Dendritic cell treated with granulocyte-macrophage colony-stimulating factor and Interleukin-4, amounts not matched to agents 40 ng/mL and 50 ng/mL, for 4 days (primary cell): ENCODE data around the gene BCL6B.
"Not testable (repeated sequence)": the region's sequence is repeated elsewhere in the genome, so short reads cannot be mapped to it uniquely, and the experiment has no call there.

Source experiments
- H3K27ac Mint-ChIP-seq: one replicate; pipeline ENCODE4 v1.8.0; 2022; ENCODE audit warnings: mild to moderate bottlenecking, mixed read lengths
- H3K27me3 Mint-ChIP-seq: one replicate; pipeline ENCODE4 v1.8.0; 2022; ENCODE audit warnings: mild to moderate bottlenecking, mixed read lengths
- H3K36me3 Mint-ChIP-seq: one replicate; pipeline ENCODE4 v1.8.0; 2022; ENCODE audit warnings: low read depth, mixed read lengths
- H3K4me1 Mint-ChIP-seq: one replicate; pipeline ENCODE4 v1.8.0; 2022; ENCODE audit warnings: low read depth, mixed read lengths
- H3K4me3 Mint-ChIP-seq: one replicate; pipeline ENCODE4 v1.8.0; 2022; ENCODE audit warnings: mild to moderate bottlenecking, moderate library complexity, mixed read lengths
- H3K9me3 Mint-ChIP-seq: one replicate; pipeline ENCODE4 v1.8.0; 2022; ENCODE audit warnings: mixed read lengths
- intact Hi-C: fragments of 100-400 bp; cut with micrococcal nuclease; formaldehyde crosslinking; loops from one replicate; pipeline ENCODE4 v1.15.0; 2022

The BCL6B gene, protein sequence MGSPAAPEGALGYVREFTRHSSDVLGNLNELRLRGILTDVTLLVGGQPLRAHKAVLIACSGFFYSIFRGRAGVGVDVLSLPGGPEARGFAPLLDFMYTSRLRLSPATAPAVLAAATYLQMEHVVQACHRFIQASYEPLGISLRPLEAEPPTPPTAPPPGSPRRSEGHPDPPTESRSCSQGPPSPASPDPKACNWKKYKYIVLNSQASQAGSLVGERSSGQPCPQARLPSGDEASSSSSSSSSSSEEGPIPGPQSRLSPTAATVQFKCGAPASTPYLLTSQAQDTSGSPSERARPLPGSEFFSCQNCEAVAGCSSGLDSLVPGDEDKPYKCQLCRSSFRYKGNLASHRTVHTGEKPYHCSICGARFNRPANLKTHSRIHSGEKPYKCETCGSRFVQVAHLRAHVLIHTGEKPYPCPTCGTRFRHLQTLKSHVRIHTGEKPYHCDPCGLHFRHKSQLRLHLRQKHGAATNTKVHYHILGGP

GRCh38 chr17:7022781-7023571 lies at the start of gene BCL6B:
TSS of gene BCL6B (plus strand) at chr17:7023050. CDS start at chr17:7023672, 622 bp downstream.
- H3K9me3 Mint-ChIP-seq, result no peaks in the 10 kb centered on the region
- H3K36me3 Mint-ChIP-seq, result no peaks in the 10 kb centered on the region
- intact Hi-C loops, result loop anchor here (5.0 kb wide), 1 partner anchor 111 kb away; no protein-coding TSS in a partner anchor
- peaks cover 51% of the 10 kb centered on the region for H3K27me3 Mint-ChIP-seq
- H3K4me1 Mint-ChIP-seq, result peaks cover 45% of the 10 kb centered on the region
- peak within 1 kb of the TSS; percentile 74 for H3K4me3 Mint-ChIP-seq
- peak within 1 kb of the TSS; percentile 73 for H3K27ac Mint-ChIP-seq

DNA sequence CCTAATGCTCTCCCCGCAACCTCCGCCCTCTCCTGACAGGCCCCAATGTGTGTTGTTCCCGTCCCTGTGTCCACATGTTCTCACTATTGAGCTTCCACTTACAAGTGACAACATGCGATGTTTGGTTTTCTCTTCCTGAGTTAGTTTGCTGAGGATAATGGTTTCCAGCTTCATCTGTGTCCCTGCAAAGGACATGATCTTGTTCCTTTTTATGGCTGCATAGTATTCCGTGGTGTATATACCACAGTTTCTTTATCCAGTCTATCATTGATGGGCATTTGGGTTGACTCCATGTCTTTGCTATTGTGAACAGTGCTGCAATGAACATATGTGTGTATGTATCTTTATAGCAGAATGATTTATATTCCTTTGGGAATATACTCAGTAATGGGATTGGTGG lies 43.4 kb upstream of the BCL6B start:
- H3K4me1 Mint-ChIP-seq, H3K27ac Mint-ChIP-seq, intact Hi-C loops, H3K36me3 Mint-ChIP-seq, H3K4me3 Mint-ChIP-seq: not testable (repeated sequence)
- peaks cover 15% of the 10 kb centered on the region for H3K9me3 Mint-ChIP-seq
- H3K27me3 Mint-ChIP-seq, result peaks cover 10% of the 10 kb centered on the region

- Mint-ChIP-seq H3K9me3 (peaks cover 15% of the 10 kb centered on the region), H3K27me3 (peaks cover 10% of the 10 kb centered on the region), H3K4me3 (no peak overlapping the region), H3K4me1 (peaks cover 6% of the 10 kb centered on the region), H3K36me3 (no peaks in the 10 kb centered on the region), H3K27ac (no peak overlapping the region)
- intact Hi-C loops, result no loop called here
These were observed 41.4 kb upstream of the BCL6B start for GRCh38 chr17:6981426-6981825.

GRCh38 chr17:6985266-6985665 lies 37.6 kb upstream of the BCL6B start:
- H3K27ac Mint-ChIP-seq, result no peak overlapping the region
- intact Hi-C loops, result no loop called here
- H3K36me3 Mint-ChIP-seq, result no peaks in the 10 kb centered on the region
- H3K4me3 Mint-ChIP-seq, result no peak overlapping the region
- peaks cover 4% of the 10 kb centered on the region for H3K9me3 Mint-ChIP-seq
- peaks cover 10% of the 10 kb centered on the region for H3K27me3 Mint-ChIP-seq
- peaks cover 6% of the 10 kb centered on the region for H3K4me1 Mint-ChIP-seq

GRCh38 chr17:6986676-6987075 lies 36.2 kb upstream of the BCL6B start:
- H3K27ac Mint-ChIP-seq, result no peak overlapping the region
- no peaks in the 10 kb centered on the region for H3K27me3 Mint-ChIP-seq
- no peaks in the 10 kb centered on the region for H3K36me3 Mint-ChIP-seq
- H3K4me3 Mint-ChIP-seq, result no peak overlapping the region
- intact Hi-C loops, result no loop called here
- no peaks in the 10 kb centered on the region for H3K4me1 Mint-ChIP-seq
- no peaks in the 10 kb centered on the region for H3K9me3 Mint-ChIP-seq

DNA sequence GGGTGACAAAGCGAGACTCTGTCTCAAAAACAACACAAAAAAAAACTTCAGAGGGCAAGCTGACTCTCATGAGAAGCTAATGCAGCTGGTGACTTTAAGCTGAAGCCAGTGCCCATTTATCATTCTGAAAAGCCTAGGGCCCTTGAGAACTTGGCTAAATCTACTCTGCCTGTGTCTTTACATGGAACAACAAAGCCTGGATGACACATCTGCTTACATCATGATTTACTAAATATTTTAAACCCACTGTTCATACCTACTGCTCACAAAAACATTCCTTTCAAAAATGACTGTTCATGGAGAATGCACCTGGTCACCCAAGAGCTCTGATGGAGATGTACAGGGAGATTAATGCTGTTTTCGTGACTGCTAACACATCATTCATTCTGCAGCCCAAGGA lies 33.1 kb upstream of the BCL6B start:
- H3K36me3 Mint-ChIP-seq, result no peaks in the 10 kb centered on the region
- H3K27ac Mint-ChIP-seq, result no peak overlapping the region
- H3K4me1 Mint-ChIP-seq, result no peaks in the 10 kb centered on the region
- intact Hi-C loops, result no loop called here
- no peaks in the 10 kb centered on the region for H3K9me3 Mint-ChIP-seq
- H3K27me3 Mint-ChIP-seq, result no peaks in the 10 kb centered on the region
- H3K4me3 Mint-ChIP-seq, result no peak overlapping the region

DNA sequence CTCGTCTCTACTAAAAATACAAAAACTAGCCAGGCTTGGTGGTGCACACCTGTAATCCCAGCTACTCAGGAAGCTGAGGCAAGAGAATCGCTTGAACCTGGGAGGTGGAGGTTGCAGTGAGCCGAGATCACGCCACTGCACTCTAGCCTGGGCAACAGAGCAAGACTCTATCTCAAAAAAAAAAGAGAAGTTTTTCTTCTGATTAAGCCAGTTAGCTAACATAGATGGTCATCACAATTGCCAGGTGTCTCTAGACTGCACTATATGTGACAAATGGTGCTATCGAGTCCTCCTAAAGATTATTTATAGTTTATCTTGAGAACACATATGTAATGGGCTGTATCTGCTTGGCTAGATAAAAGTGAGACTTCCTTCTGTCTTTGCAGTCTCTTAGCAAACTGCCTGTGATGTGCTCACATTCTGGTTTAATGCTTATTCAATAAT lies 29.2 kb upstream of the BCL6B start:
- H3K9me3 Mint-ChIP-seq, intact Hi-C loops: not testable (repeated sequence)

GRCh38 chr17:6994118-6994598 lies 28.7 kb upstream of the BCL6B start:
- no peaks in the 10 kb centered on the region for H3K9me3 Mint-ChIP-seq
- peaks cover 25% of the 10 kb centered on the region for H3K4me1 Mint-ChIP-seq
- no peak overlapping the region for H3K27ac Mint-ChIP-seq
- no peak overlapping the region for H3K4me3 Mint-ChIP-seq
- peaks cover 14% of the 10 kb centered on the region for H3K27me3 Mint-ChIP-seq
- intact Hi-C loops, result no loop called here
- peaks cover 37% of the 10 kb centered on the region for H3K36me3 Mint-ChIP-seq

More for the DNA sequence above, 29.2 kb upstream of the BCL6B start:
- Mint-ChIP-seq H3K27me3 (peaks cover 14% of the 10 kb centered on the region), H3K36me3 (peaks cover 32% of the 10 kb centered on the region), H3K4me1 (peaks cover 21% of the 10 kb centered on the region)
- H3K4me3 Mint-ChIP-seq, H3K27ac Mint-ChIP-seq: not testable (repeated sequence)

DNA sequence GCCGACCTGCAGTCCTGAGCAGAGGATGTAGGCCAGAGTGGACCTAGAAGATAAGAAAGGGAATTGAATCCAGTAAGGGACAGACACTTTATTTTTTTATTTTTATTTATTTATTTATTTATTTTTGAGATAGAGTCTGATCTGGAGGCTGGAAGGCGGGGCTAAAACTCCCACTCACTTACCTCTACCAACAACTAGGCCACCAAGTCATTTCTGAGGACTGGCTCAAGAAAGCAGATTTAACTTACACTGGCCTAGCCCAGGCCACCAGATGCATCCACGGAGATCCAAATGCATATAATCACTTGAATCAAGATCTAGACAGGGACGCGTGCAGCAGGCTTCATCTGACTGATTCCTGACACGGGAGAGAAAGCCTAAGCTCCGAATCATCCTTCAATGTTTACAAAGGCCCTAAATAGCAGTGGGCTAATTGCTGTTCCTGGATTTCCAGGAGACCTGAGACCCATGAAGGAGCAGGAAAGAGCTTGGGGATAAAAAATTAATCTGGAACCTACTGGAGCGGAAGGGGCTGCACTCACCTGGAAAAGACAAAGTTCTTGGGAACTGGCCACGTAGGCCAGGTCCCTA lies 28.1 kb upstream of the BCL6B start:
- Mint-ChIP-seq H3K27ac (no peak overlapping the region), H3K9me3 (no peaks in the 10 kb centered on the region), H3K27me3 (peaks cover 14% of the 10 kb centered on the region), H3K36me3 (peaks cover 44% of the 10 kb centered on the region), H3K4me1 (peaks cover 31% of the 10 kb centered on the region), H3K4me3 (no peak overlapping the region)
- intact Hi-C loops, result no loop called here

DNA sequence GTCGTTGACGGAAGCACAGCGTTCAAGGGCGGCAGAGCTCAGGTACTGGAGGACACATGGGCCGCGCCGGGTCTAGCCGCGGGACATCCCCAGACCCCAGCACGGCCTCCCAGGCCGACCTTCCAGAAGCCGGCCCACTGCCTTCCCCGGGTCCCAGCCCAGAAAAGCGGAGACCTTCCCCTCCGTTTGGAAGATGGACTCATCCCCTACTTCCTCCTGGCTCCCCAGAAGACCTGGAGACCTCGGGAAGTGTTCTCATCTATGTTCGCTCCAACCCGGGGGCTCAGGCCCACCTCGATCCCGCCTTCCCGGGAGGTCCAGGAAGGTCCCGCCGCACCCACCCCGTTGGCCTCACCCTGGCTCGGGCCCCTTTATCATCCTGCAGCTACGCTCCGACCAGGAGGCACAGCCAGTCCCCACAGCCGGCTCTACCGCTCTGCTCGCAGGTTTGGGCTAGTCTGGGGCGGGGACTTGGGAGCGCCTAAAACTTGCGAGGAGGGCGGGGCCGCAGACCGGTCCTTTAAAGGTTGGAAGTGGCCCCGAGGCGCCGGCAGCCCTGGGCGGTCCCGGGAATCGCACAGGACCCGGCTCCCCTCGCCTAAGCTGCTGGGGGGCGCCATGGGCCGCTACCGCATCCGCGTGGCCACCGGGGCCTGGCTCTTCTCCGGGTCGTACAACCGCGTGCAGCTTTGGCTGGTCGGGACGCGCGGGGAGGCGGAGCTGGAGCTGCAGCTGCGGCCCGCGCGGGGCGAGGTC lies 27.2 kb upstream of the BCL6B start, which contains the start of gene ALOX12:
Gene ALOX12 (plus strand): TSS at position 550 of the 756 bp plus-strand sequence. CDS start 69 bp downstream, at position 619.
- Mint-ChIP-seq H3K4me1 (peaks cover 39% of the 10 kb centered on the region), H3K27me3 (peaks cover 14% of the 10 kb centered on the region), H3K27ac (no peak within 1 kb of the TSS), H3K36me3 (peaks cover 53% of the 10 kb centered on the region), H3K9me3 (no peaks in the 10 kb centered on the region), H3K4me3 (no peak within 1 kb of the TSS)
- intact Hi-C loops, result no loop called here

GRCh38 chr17:6996256-6997011 lies 26.4 kb upstream of the BCL6B start:
- peaks cover 60% of the 10 kb centered on the region for H3K36me3 Mint-ChIP-seq
- intact Hi-C loops, result no loop called here

GRCh38 chr17:6997171-6997570 lies 25.7 kb upstream of the BCL6B start:
- H3K27me3 Mint-ChIP-seq, result peaks cover 14% of the 10 kb centered on the region
- no peak overlapping the region for H3K27ac Mint-ChIP-seq
- H3K36me3 Mint-ChIP-seq, result peaks cover 68% of the 10 kb centered on the region
- no peaks in the 10 kb centered on the region for H3K9me3 Mint-ChIP-seq
- intact Hi-C loops, result no loop called here
- H3K4me1 Mint-ChIP-seq, result peaks cover 47% of the 10 kb centered on the region
- H3K4me3 Mint-ChIP-seq, result no peak overlapping the region

More at GRCh38 chr17:6996256-6997011, 26.4 kb upstream of the BCL6B start:
- H3K27ac Mint-ChIP-seq, result no peak overlapping the region
- H3K27me3 Mint-ChIP-seq, result peaks cover 14% of the 10 kb centered on the region
- H3K4me3 Mint-ChIP-seq, result no peak overlapping the region
- H3K9me3 Mint-ChIP-seq, result no peaks in the 10 kb centered on the region
- H3K4me1 Mint-ChIP-seq, result peaks cover 45% of the 10 kb centered on the region
